Vagina (tissue), 2 donors: ENCODE data around the gene MYO10. TPM values are rescaled to one million over a fixed set of nuclear protein-coding genes. Genes with fewer than 3 reads are reported as not detected.

Experiments
- DNase-seq, 2 donors: peaks; one replicate each; pipeline ENCODE4 v3.0.0-alpha.2; 2017; ENCODE audit errors: extremely low spot score in 2 of 2
- H3K27ac ChIP-seq: fragments of 200-600 bp; sonication (generic); one replicate; pipeline ENCODE4 v1.5.1; 2019
- H3K27me3 ChIP-seq: fragments of 200-600 bp; sonication (generic); one replicate; pipeline ENCODE4 v1.5.1; 2019
- H3K36me3 ChIP-seq, 2 donors: fragments of 200-600 bp; sonication (generic); one replicate each; pipeline ENCODE4 v1.5.1; 2017 to 2019
- H3K4me1 ChIP-seq: fragments of 200-600 bp; sonication (generic); one replicate; pipeline ENCODE4 v1.5.1; 2019
- H3K4me3 ChIP-seq, 2 donors: fragments of 200-600 bp; sonication (generic); 1 replicate in 1 of 2; 2 replicates in 1 of 2; pipeline ENCODE4 v1.5.1; 2016 to 2019
- H3K9me3 ChIP-seq: fragments of 200-600 bp; sonication (generic); one replicate; pipeline ENCODE4 v1.5.1; 2019
- CTCF ChIP-seq, 3 experiments: fragments of 450-650 bp in 2 of 3; fragments of 200-600 bp in 1 of 3; sonication (generic) in 1 of 3; IDR thresholded peaks; one replicate each; pipeline ENCODE4 v1.5.1; 2017 to 2019; ENCODE audit warnings: antibody characterized with exemption in 3 of 3, mild to moderate bottlenecking in 2 of 3, moderate library complexity in 2 of 3
- POLR2A ChIP-seq, 2 donors: fragments of 450-650 bp; IDR thresholded peaks; one replicate each; pipeline ENCODE4 v1.6.1; 2017; ENCODE audit warnings: antibody characterized with exemption in 2 of 2, mild to moderate bottlenecking in 2 of 2, moderate library complexity in 2 of 2
- POLR2AphosphoS5 ChIP-seq, 2 donors: sonication (generic); formaldehyde crosslinking; IDR thresholded peaks; one replicate each; pipeline ENCODE4 v1.9.0; 2017; ENCODE audit warnings: antibody characterized with exemption in 2 of 2, mild to moderate bottlenecking in 2 of 2, low read depth in 1 of 2; ENCODE audit not compliant: insufficient read depth in 1 of 2
- intact Hi-C: fragments of 100-400 bp; cut with DNase I; formaldehyde crosslinking; loops from one replicate; pipeline ENCODE4 v1.15.1; 2023
- total RNA-seq: library from RNA; depleted of rRNA; stranded (reverse); fragments of >200 nt; gene quantifications from one replicate; pipeline ENCODE4 v1.2.3, GENCODE V29; 2016

Gene MYO10
- total RNA-seq, 1 donor from 2014 or later, result 22.1 TPM

GRCh38 chr5:16927613-16928012 lies 8.5 kb downstream of the MYO10 start:
- TF ChIP-seq POLR2A (IDR thresholded peaks at IDR 0.05) (no peak), POLR2AphosphoS5 (IDR thresholded peaks at IDR 0.05; ENCODE audit: insufficient read depth in 1 of 2, low read depth in 1 of 2) (no peak), CTCF (IDR thresholded peaks at IDR 0.05) (no peak)
- Histone ChIP-seq H3K4me3 (no peak overlapping the region), H3K27me3 (no peaks in the 10 kb centered on the region), H3K4me1 (no peaks in the 10 kb centered on the region), H3K9me3 (no peaks in the 10 kb centered on the region), H3K27ac (no peak overlapping the region), H3K36me3 (no peaks in the 10 kb centered on the region)
- intact Hi-C loops, result no loop called here
- no peak for DNase-seq

- DNase-seq, result no peak
- intact Hi-C loops, result no loop called here
- Histone ChIP-seq H3K36me3 (no peaks in the 10 kb centered on the region), H3K4me3 (no peak overlapping the region), H3K27me3 (no peaks in the 10 kb centered on the region), H3K27ac (no peak overlapping the region), H3K9me3 (no peaks in the 10 kb centered on the region), H3K4me1 (peaks cover under 1% of the 10 kb centered on the region)
- TF ChIP-seq CTCF (IDR thresholded peaks at IDR 0.05), result no peak
- TF ChIP-seq POLR2A (IDR thresholded peaks at IDR 0.05), result no peak
- TF ChIP-seq POLR2AphosphoS5 (IDR thresholded peaks at IDR 0.05; ENCODE audit: insufficient read depth in 1 of 2, low read depth in 1 of 2), result no peak
These were observed 9.7 kb downstream of the MYO10 start for GRCh38 chr5:16926417-16926816.

- H3K36me3 ChIP-seq, result no peaks in the 10 kb centered on the region
- no peaks in the 10 kb centered on the region for H3K27me3 ChIP-seq
- DNase-seq, result no peak
- H3K27ac ChIP-seq, result no peak overlapping the region
- H3K9me3 ChIP-seq, result no peaks in the 10 kb centered on the region
- TF ChIP-seq POLR2AphosphoS5 (IDR thresholded peaks at IDR 0.05; ENCODE audit: insufficient read depth in 1 of 2, low read depth in 1 of 2), result no peak
- no peak for TF ChIP-seq POLR2A (IDR thresholded peaks at IDR 0.05)
- peaks cover 5% of the 10 kb centered on the region for H3K4me1 ChIP-seq
- no peak overlapping the region for H3K4me3 ChIP-seq
- intact Hi-C loops, result no loop called here
These were observed 11.9 kb downstream of the MYO10 start for GRCh38 chr5:16924206-16924605.

- Histone ChIP-seq H3K27ac (no peak overlapping the region), H3K4me1 (peaks cover 5% of the 10 kb centered on the region), H3K36me3 (no peaks in the 10 kb centered on the region), H3K9me3 (no peaks in the 10 kb centered on the region), H3K27me3 (no peaks in the 10 kb centered on the region), H3K4me3 (no peak overlapping the region)
- DNase-seq, result no peak
- TF ChIP-seq POLR2A (IDR thresholded peaks at IDR 0.05) (no peak), CTCF (IDR thresholded peaks at IDR 0.05) (no peak), POLR2AphosphoS5 (IDR thresholded peaks at IDR 0.05; ENCODE audit: insufficient read depth in 1 of 2, low read depth in 1 of 2) (no peak)
- intact Hi-C loops, result no loop called here
These were observed 13.7 kb downstream of the MYO10 start for GRCh38 chr5:16922430-16922829.

GRCh38 chr5:16921211-16921610 lies 14.9 kb downstream of the MYO10 start:
- Histone ChIP-seq H3K36me3 (no peaks in the 10 kb centered on the region), H3K4me3 (no peak overlapping the region), H3K27ac (no peak overlapping the region), H3K9me3 (no peaks in the 10 kb centered on the region), H3K4me1 (peaks cover 5% of the 10 kb centered on the region), H3K27me3 (no peaks in the 10 kb centered on the region)
- no peak for DNase-seq
- intact Hi-C loops, result no loop called here
- TF ChIP-seq POLR2AphosphoS5 (IDR thresholded peaks at IDR 0.05; ENCODE audit: insufficient read depth in 1 of 2, low read depth in 1 of 2), result no peak
- no peak for TF ChIP-seq POLR2A (IDR thresholded peaks at IDR 0.05)
- no peak for TF ChIP-seq CTCF (IDR thresholded peaks at IDR 0.05)
